Measurements from ENCODE around the gene DHX40.

DNA sequence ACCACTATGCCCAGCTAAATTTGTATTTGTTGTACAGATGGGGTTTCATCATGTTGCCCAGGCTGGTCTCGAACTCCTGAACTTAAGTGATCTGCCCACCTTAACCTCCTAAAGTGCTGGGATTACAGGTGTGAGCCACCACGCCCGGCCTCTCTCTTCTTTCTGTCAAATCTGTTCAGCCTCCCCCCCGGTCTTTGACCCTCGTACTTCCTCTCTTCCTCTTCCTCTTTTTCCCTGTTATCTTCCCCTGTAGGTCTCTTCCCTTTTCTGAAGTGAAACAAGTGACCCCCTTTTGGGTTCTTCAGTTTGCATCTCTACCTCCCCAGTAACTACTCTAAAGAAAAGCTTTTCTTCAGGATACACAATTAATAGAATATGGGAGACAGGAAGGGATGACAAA is 31.7 kb upstream of the DHX40 start:
- TF ChIP-seq, protein P1, sequence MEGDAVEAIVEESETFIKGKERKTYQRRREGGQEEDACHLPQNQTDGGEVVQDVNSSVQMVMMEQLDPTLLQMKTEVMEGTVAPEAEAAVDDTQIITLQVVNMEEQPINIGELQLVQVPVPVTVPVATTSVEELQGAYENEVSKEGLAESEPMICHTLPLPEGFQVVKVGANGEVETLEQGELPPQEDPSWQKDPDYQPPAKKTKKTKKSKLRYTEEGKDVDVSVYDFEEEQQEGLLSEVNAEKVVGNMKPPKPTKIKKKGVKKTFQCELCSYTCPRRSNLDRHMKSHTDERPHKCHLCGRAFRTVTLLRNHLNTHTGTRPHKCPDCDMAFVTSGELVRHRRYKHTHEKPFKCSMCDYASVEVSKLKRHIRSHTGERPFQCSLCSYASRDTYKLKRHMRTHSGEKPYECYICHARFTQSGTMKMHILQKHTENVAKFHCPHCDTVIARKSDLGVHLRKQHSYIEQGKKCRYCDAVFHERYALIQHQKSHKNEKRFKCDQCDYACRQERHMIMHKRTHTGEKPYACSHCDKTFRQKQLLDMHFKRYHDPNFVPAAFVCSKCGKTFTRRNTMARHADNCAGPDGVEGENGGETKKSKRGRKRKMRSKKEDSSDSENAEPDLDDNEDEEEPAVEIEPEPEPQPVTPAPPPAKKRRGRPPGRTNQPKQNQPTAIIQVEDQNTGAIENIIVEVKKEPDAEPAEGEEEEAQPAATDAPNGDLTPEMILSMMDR (optimal IDR thresholded peaks at IDR 0.05 in 1 of 3, IDR thresholded peaks at IDR 0.05 in 1 of 3, conservative IDR thresholded peaks at IDR 0.05 in 1 of 3; ENCODE audit: extremely low read depth in 1 of 3, insufficient read depth in 2 of 3, low read length in 3 of 3) = no peak
- TF ChIP-seq EZH2 (IDR thresholded peaks at IDR 0.05; ENCODE audit: low read length) = no peak
